WTC11 (cell line): Measurements from ENCODE around the gene SNTA1. TPM values are rescaled to one million over a fixed set of nuclear protein-coding genes. Genes with fewer than 3 reads are reported as not detected.
"Not testable (repeated sequence)": the region's sequence is repeated elsewhere in the genome, so short reads cannot be mapped to it uniquely, and the experiment has no call there.

Experiments
- ATAC-seq: fragments of 200-7000 bp; cut with Tn5 transposase; 2 replicates; pipeline ENCODE4 v1.10.0; 2021; ENCODE audit warnings: mild to moderate bottlenecking, moderate library complexity
- CTCF ChIA-PET: fragments of 300-600 bp; sonication (Branson Sonifier 250); formaldehyde crosslinking; loops from one replicate; lab custom pipeline; 2021; ENCODE audit warnings: antibody characterized with exemption; lab: Charles Lee
- POLR2A ChIA-PET: fragments of 350-600 bp; sonication (Branson Sonifier 250); formaldehyde crosslinking; loops from one replicate; lab custom pipeline; 2021; ENCODE audit warnings: antibody characterized with exemption; lab: Charles Lee
- DNase-seq: peaks from one replicate; pipeline ENCODE4 v3.0.0; 2021; ENCODE audit warnings: low spot score
- H3K27ac Mint-ChIP-seq: 2 replicates; pipeline ENCODE4 v1.8.0; 2021; ENCODE audit warnings: mixed read lengths
- H3K27me3 Mint-ChIP-seq: 2 replicates; pipeline ENCODE4 v1.8.0; 2021; ENCODE audit warnings: low read depth, mild to moderate bottlenecking, moderate library complexity, mixed read lengths
- H3K36me3 Mint-ChIP-seq: 2 replicates; pipeline ENCODE4 v1.8.0; 2021; ENCODE audit warnings: mixed read lengths
- H3K4me1 Mint-ChIP-seq: 2 replicates; pipeline ENCODE4 v1.8.0; 2022; ENCODE audit warnings: mixed read lengths
- H3K4me3 Mint-ChIP-seq: 2 replicates; pipeline ENCODE4 v1.8.0; 2021; ENCODE audit warnings: mild to moderate bottlenecking, moderate library complexity, mixed read lengths
- H3K9me3 Mint-ChIP-seq: 2 replicates; pipeline ENCODE4 v1.8.0; 2021; ENCODE audit warnings: mixed read lengths
- AR ChIP-seq: fragments of 250-450 bp; sonication (Bioruptor Pico); IDR thresholded peaks from 2 replicates; pipeline ENCODE4 v1.9.0; 2021; ENCODE audit warnings: mild to moderate bottlenecking
- ATF1 ChIP-seq: sonication (generic); formaldehyde crosslinking; IDR thresholded peaks from 2 replicates; pipeline ENCODE4 v1.8.1; 2023; ENCODE audit warnings: mild to moderate bottlenecking, moderate library complexity, missing genetic modification reagents
- CBFB ChIP-seq: sonication (generic); formaldehyde crosslinking; IDR thresholded peaks from 2 replicates; pipeline ENCODE4 v1.8.1; 2022; ENCODE audit warnings: mild to moderate bottlenecking, low read depth, missing genetic modification reagents
- CDX4 ChIP-seq: fragments of 250-450 bp; sonication (Bioruptor Pico); IDR thresholded peaks from 2 replicates; pipeline ENCODE4 v1.9.0; 2021; ENCODE audit warnings: moderate library complexity, mild to moderate bottlenecking, inconsistent platforms, borderline replicate concordance
- CTCF ChIP-seq: fragments of 200-600 bp; IDR thresholded peaks from 2 replicates; pipeline ENCODE4 v1.8.0; 2022; ENCODE audit warnings: antibody characterized with exemption
- ELF4 ChIP-seq: sonication (generic); formaldehyde crosslinking; IDR thresholded peaks from 2 replicates; pipeline ENCODE4 v1.8.1; 2022; ENCODE audit warnings: low read depth, mild to moderate bottlenecking, moderate library complexity, missing genetic modification reagents
- EMX1 ChIP-seq: fragments of 250-450 bp; sonication (Bioruptor Pico); IDR thresholded peaks from 2 replicates; pipeline ENCODE4 v1.8.0; 2021; ENCODE audit warnings: mild to moderate bottlenecking
- FOXP1 ChIP-seq: sonication (generic); formaldehyde crosslinking; IDR thresholded peaks from 2 replicates; pipeline ENCODE4 v1.8.0; 2022; ENCODE audit warnings: missing genetic modification reagents, mild to moderate bottlenecking, moderate library complexity, borderline replicate concordance
- GABPB1 ChIP-seq: sonication (generic); formaldehyde crosslinking; IDR thresholded peaks from 2 replicates; pipeline ENCODE4 v1.8.1; 2023; ENCODE audit warnings: mild to moderate bottlenecking, missing genetic modification reagents
- GTF2I ChIP-seq: fragments of 250-450 bp; sonication (Bioruptor Pico); conservative IDR thresholded peaks from 2 replicates; pipeline ENCODE4 v1.4.0; 2021; ENCODE audit warnings: mild to moderate bottlenecking
- MAX ChIP-seq: sonication (generic); formaldehyde crosslinking; IDR thresholded peaks from 2 replicates; pipeline ENCODE4 v1.8.0; 2022; ENCODE audit warnings: mild to moderate bottlenecking, missing genetic modification reagents
- NFYB ChIP-seq: sonication (generic); formaldehyde crosslinking; conservative IDR thresholded peaks from 2 replicates; pipeline ENCODE4 v1.8.0; 2022; ENCODE audit warnings: low read depth, missing genetic modification reagents
- NR1H2 ChIP-seq: sonication (generic); formaldehyde crosslinking; IDR thresholded peaks from 2 replicates; pipeline ENCODE4 v1.9.0; 2021; ENCODE audit warnings: mild to moderate bottlenecking, moderate library complexity, missing genetic modification reagents
- SMAD4 ChIP-seq: sonication (generic); formaldehyde crosslinking; IDR thresholded peaks from 2 replicates; pipeline ENCODE4 v1.8.0; 2022; ENCODE audit warnings: mild to moderate bottlenecking, missing genetic modification reagents
- SOX15 ChIP-seq: fragments of 250-450 bp; sonication (Bioruptor Pico); IDR thresholded peaks from 2 replicates; pipeline ENCODE4 v1.9.0; 2021; ENCODE audit warnings: mild to moderate bottlenecking
- ZMAT4 ChIP-seq: fragments of 250-450 bp; sonication (Bioruptor Pico); IDR thresholded peaks from 2 replicates; pipeline ENCODE4 v1.9.0; 2021; ENCODE audit warnings: mild to moderate bottlenecking
- ZNF138 ChIP-seq: sonication (generic); formaldehyde crosslinking; conservative IDR thresholded peaks from 2 replicates; pipeline ENCODE4 v1.8.1; 2022; ENCODE audit warnings: mild to moderate bottlenecking, moderate library complexity, missing genetic modification reagents
- ZNF281 ChIP-seq: sonication (generic); formaldehyde crosslinking; IDR thresholded peaks from 2 replicates; pipeline ENCODE4 v1.8.0; 2023; ENCODE audit warnings: mild to moderate bottlenecking, missing genetic modification reagents
- ZNF396 ChIP-seq: fragments of 250-450 bp; sonication (Bioruptor Pico); IDR thresholded peaks from 2 replicates; pipeline ENCODE4 v1.8.0; 2021; ENCODE audit warnings: mild to moderate bottlenecking, moderate library complexity, borderline replicate concordance
- ZNF416 ChIP-seq: fragments of 250-450 bp; sonication (Bioruptor Pico); IDR thresholded peaks from 2 replicates; pipeline ENCODE4 v1.9.0; 2021; ENCODE audit warnings: mild to moderate bottlenecking, inconsistent platforms
- ZNF671 ChIP-seq: fragments of 250-450 bp; sonication (Bioruptor Pico); IDR thresholded peaks from 2 replicates; pipeline ENCODE4 v1.8.0; 2021; ENCODE audit warnings: mild to moderate bottlenecking
- total RNA-seq: library from RNA; stranded (reverse); gene quantifications from 3 replicates; pipeline ENCODE4 v1.2.3, GENCODE V29; 2021

Gene SNTA1
- total RNA-seq, 1 experiment from 2014 or later, result 5.3 TPM

GRCh38 chr20:33456916-33457642 lies 13.5 kb upstream of the SNTA1 start:
- H3K27me3 Mint-ChIP-seq, result peaks cover 11% of the 10 kb centered on the region
- not testable (repeated sequence) for H3K4me3 Mint-ChIP-seq, H3K36me3 Mint-ChIP-seq, H3K27ac Mint-ChIP-seq, H3K9me3 Mint-ChIP-seq, H3K4me1 Mint-ChIP-seq
- POLR2A ChIA-PET, result interaction anchor here (0.6 kb wide), 2 partner anchors 209 to 238 kb away, joined by 3 read pairs; partner anchors contain the start of gene ACTL10
- peak; percentile 95 for DNase-seq
- peak; percentile 39; the same call in 1 of the 2 replicates for TF ChIP-seq MAX
- peak; percentile 97 for TF ChIP-seq CTCF
- peak; percentile 51; the same call in 1 of the 2 replicates for TF ChIP-seq GABPB1
- ATAC-seq, result peak; percentile 92
- CTCF ChIA-PET, result interaction anchor here (0.6 to 1.7 kb wide), 48 partner anchors 8 to 263 kb away, joined by 3 to 38 read pairs (median 4); partner anchors contain the start of genes ACTL10, CBFA2T2, PXMP4 and SNTA1

- Mint-ChIP-seq H3K4me3 (no peak overlapping the region), H3K27ac (no peak overlapping the region), H3K4me1 (no peaks in the 10 kb centered on the region), H3K36me3 (peaks cover 3% of the 10 kb centered on the region; the same call in 1 of the 2 replicates), H3K27me3 (peaks cover 5% of the 10 kb centered on the region; the same call in 1 of the 2 replicates), H3K9me3 (peaks cover 5% of the 10 kb centered on the region)
- ATAC-seq (no peak), DNase-seq (no peak)
- POLR2A ChIA-PET, result no interaction called here
- CTCF ChIA-PET, result no interaction called here
- TF ChIP-seq NR1H2 (CRISPR knock-in tag), result no peak
- no peak for TF ChIP-seq CBFB (CRISPR knock-in tag)
- TF ChIP-seq ZMAT4 (CRISPR knock-in tag), result no peak
- TF ChIP-seq ELF4 (CRISPR knock-in tag), result no peak
- no peak for TF ChIP-seq SOX15 (CRISPR knock-in tag)
- TF ChIP-seq ZNF671 (CRISPR knock-in tag), result no peak
- TF ChIP-seq EMX1 (CRISPR knock-in tag), result no peak
- TF ChIP-seq ZNF138, result no peak
- TF ChIP-seq FOXP1 (CRISPR knock-in tag), result no peak
- TF ChIP-seq ZNF281 (CRISPR knock-in tag), result no peak
- TF ChIP-seq NFYB, result no peak
- TF ChIP-seq AR, result no peak
- TF ChIP-seq ATF1, result no peak
- no peak for TF ChIP-seq SMAD4
- no peak for TF ChIP-seq ZNF416 (CRISPR knock-in tag)
- no peak for TF ChIP-seq ZNF396
- TF ChIP-seq GTF2I (CRISPR knock-in tag), result no peak
- no peak for TF ChIP-seq CDX4
Observed at GRCh38 chr20:33450867-33451266, 7.3 kb upstream of the SNTA1 start.
